Measurements from ENCODE around the gene DIP2C.

- TF ChIP-seq POLR2A (IDR thresholded peaks at IDR 0.05): no peak
- TF ChIP-seq CTCF (IDR thresholded peaks at IDR 0.05): no peak
- TF ChIP-seq POLR2AphosphoS5 (IDR thresholded peaks at IDR 0.05): no peak
Measured at GRCh38 chr10:360653-361052, 328.8 kb downstream of the DIP2C start.

All from prostate gland (tissue), 2 donors.